ENCODE data around the gene PRKCA. TPM values are rescaled to one million over a fixed set of nuclear protein-coding genes. Genes with fewer than 3 reads are reported as not detected.

The PRKCA gene
- total RNA-seq, 2 experiments from 2014 or later = 84.4 to 87.9 TPM

DNA sequence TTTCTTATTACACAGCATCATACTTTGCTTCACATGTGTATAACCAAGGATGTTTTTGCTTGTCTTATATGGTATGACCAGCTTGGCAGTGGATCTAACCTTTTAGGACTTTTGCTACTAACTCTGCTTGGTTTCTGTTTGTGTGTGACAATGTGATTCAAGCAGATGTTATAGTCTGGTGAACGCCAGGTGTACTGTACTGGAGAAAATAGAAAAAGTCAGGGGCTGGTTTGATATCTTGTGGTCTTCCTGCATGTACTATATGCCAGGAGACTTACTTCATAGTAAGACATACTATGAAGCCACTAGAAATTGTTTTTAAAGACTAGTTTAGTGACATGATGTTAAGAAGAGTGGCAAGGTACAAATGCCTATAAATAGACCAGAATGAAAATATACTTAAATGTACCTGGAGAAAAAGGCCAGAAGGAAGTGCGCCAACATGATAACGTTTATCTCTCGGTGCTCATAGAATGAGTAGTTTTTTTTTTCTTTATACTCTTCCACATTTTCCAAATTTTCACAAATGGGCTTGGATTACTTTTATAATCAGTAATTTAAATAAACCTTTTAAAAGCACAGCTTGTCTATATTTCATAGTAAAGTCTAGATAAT is 112.3 kb downstream of the PRKCA start:
- H3K27ac Mint-ChIP-seq = peak overlapping the region; percentile 32

DNA sequence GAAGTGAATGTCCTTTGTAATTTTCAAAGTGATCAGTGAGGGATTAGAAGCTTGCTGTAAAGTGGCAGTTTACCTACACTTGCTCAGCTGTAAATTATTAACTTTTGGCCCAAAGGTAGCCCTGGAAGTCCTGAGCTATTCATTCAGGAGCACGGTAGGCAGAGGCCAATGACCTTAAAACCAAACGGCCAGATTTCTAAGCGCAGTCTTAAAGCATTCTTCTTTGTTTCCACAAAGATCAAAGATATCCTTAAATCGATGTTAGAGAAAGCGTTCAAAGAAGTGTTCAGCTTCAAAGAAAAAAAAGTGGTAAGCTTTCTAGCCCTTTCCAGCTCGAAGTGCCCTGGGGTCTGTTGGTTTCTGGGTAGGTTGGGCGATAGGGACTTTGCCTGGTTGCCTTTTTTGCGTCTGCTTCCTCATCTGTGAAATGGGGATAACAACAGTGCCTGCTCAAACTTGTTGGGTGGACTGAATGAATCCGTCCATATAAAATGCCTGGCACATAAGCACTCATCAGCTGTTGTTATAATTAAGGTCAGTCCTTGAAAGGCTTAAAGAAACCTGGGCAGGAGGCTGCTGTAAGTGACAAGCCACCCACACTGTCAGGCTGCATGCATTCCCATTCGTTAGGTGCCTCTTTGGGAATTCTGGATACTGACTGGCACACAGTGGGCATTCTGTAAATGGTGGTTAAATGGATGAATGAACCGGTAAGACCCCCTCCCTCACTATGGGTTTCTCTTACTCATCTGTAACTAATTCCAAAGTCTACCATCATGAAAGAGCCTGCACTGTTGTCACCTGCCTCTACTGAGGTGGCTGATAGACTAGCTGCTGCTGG is 113.2 kb downstream of the PRKCA start:
- Mint-ChIP-seq H3K36me3 (ENCODE audit: low read depth) (peaks cover 22% of the 10 kb centered on the region), H3K4me1 (ENCODE audit: low read depth) (peaks cover 64% of the 10 kb centered on the region), H3K9me3 (peaks cover 1% of the 10 kb centered on the region), H3K4me3 (peak overlapping the region; percentile 21), H3K27ac (peak overlapping the region; percentile 42), H3K27me3 (no peaks in the 10 kb centered on the region)
- ATAC-seq (no peak), DNase-seq (no peak)
- intact Hi-C loops (cut with micrococcal nuclease) = no loop called here
- TF ChIP-seq, protein P1, sequence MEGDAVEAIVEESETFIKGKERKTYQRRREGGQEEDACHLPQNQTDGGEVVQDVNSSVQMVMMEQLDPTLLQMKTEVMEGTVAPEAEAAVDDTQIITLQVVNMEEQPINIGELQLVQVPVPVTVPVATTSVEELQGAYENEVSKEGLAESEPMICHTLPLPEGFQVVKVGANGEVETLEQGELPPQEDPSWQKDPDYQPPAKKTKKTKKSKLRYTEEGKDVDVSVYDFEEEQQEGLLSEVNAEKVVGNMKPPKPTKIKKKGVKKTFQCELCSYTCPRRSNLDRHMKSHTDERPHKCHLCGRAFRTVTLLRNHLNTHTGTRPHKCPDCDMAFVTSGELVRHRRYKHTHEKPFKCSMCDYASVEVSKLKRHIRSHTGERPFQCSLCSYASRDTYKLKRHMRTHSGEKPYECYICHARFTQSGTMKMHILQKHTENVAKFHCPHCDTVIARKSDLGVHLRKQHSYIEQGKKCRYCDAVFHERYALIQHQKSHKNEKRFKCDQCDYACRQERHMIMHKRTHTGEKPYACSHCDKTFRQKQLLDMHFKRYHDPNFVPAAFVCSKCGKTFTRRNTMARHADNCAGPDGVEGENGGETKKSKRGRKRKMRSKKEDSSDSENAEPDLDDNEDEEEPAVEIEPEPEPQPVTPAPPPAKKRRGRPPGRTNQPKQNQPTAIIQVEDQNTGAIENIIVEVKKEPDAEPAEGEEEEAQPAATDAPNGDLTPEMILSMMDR (IDR thresholded peaks at IDR 0.05) = no peak
- ChIA-PET POLR2A (interaction anchor here (0.8 to 1.3 kb wide), 2 partner anchors 10 to 18 kb away, joined by 4 read pairs; no protein-coding TSS in a partner anchor), CTCF (interaction anchor here (0.6 to 1.4 kb wide), 6 partner anchors 13 to 1215 kb away, joined by 3 to 4 read pairs (median 4); no protein-coding TSS in a partner anchor)

More for the DNA sequence above, 112.3 kb downstream of the PRKCA start:
- CTCF ChIA-PET = interaction anchor here (1.1 to 1.4 kb wide), 4 partner anchors 12 to 159 kb away, joined by 3 to 4 read pairs (median 4); no protein-coding TSS in a partner anchor
- Mint-ChIP-seq H3K4me1 (ENCODE audit: low read depth) (peaks cover 58% of the 10 kb centered on the region), H3K4me3 (no peak overlapping the region), H3K36me3 (ENCODE audit: low read depth) (peaks cover 22% of the 10 kb centered on the region), H3K27me3 (no peaks in the 10 kb centered on the region), H3K9me3 (peaks cover 1% of the 10 kb centered on the region)
- DNase-seq = no peak
- intact Hi-C loops (cut with micrococcal nuclease) = no loop called here
- peak; percentile 70 for ATAC-seq
- POLR2A ChIA-PET = no interaction called here
- TF ChIP-seq, protein P1 (IDR thresholded peaks at IDR 0.05) = no peak

DNA sequence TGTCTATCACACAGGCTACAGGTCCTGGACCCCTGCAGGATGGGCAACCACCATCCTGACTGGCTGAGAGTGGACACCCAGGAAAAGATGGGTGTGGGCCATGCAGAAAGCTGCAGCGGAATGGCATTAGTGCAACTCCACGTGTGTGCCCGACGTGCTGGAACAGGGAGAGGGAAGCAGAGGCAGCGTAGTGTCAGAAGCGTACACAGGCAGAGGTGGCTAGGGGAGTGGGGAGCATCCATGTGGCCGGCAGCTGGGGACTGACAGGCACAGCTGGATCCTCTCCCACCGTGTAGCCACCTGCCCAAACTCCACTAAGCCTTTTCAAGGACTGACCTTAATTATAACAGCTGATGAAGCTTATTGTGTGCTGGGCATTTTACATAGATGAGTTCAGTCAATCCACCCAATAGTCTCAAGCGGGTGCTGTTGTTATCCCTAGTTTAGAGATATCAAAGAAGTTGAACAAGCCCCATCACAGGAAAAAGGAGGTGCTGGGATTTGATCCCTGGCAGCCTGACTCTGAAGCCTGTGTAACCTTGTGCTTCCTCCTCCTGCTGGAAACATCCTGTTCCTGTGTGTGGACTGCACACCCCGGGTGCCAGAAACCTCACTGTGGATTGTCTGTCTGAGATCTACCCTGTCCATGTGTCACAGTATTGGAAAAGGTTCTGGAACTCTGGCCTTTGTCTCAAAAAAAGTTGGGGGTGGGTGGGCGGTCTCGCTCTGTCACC is 114.0 kb downstream of the PRKCA start:
- TF ChIP-seq, protein P1 (IDR thresholded peaks at IDR 0.05) = no peak
- Mint-ChIP-seq H3K27me3 (no peaks in the 10 kb centered on the region), H3K36me3 (ENCODE audit: low read depth) (peaks cover 24% of the 10 kb centered on the region), H3K4me1 (ENCODE audit: low read depth) (peaks cover 67% of the 10 kb centered on the region), H3K27ac (no peak overlapping the region), H3K4me3 (no peak overlapping the region), H3K9me3 (peaks cover 1% of the 10 kb centered on the region)
- ATAC-seq (no peak), DNase-seq (no peak)
- ChIA-PET POLR2A (interaction anchor here (0.7 to 1.3 kb wide), 2 partner anchors 19 to 853 kb away, joined by 4 to 6 read pairs; no protein-coding TSS in a partner anchor), CTCF (interaction anchor here (1.2 kb wide), 1 partner anchor 49 kb away, joined by 3 read pairs; no protein-coding TSS in a partner anchor)
- intact Hi-C loops (cut with micrococcal nuclease) = no loop called here

DNA sequence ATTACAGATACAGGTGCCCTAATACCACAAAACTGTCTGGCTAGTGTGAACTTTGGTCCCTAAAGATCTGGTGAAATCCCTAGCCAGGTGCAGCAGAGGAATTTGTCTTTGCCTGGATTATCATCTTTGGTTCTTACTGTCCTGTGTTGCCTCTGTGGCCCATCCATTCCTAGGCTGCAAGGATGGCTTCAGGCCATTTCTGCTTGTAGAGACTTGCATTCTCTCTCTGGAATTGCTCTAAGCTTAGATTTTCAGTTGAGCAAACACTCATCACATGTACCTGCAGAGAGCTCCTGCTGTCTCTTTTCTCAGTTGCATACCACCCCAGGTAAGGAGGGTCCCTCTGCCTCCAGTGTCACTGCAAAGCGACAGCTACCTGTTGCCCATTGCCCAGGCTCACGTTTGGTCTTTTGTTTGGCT is 114.9 kb downstream of the PRKCA start:
- Mint-ChIP-seq H3K36me3 (ENCODE audit: low read depth) (peaks cover 31% of the 10 kb centered on the region), H3K9me3 (peaks cover 1% of the 10 kb centered on the region), H3K4me3 (no peak overlapping the region), H3K4me1 (ENCODE audit: low read depth) (peaks cover 73% of the 10 kb centered on the region), H3K27me3 (no peaks in the 10 kb centered on the region), H3K27ac (no peak overlapping the region)
- intact Hi-C loops (cut with micrococcal nuclease) = no loop called here
- no peak for DNase-seq
- no peak for ATAC-seq
- TF ChIP-seq, protein P1 (IDR thresholded peaks at IDR 0.05) = no peak
- ChIA-PET POLR2A (interaction anchor here (0.7 to 1.3 kb wide), 3 partner anchors 17 to 852 kb away, joined by 3 to 6 read pairs (median 4); no protein-coding TSS in a partner anchor), CTCF (no interaction called here)
